RPMI8226 (cell line): ENCODE data around the gene IRF2BPL.

Experiments used
- DNase-seq: peaks from one replicate; pipeline ENCODE4 v3.0.0-alpha.2; 2015

Gene IRF2BPL

GRCh38 chr14:77028384-77029231 is at the start of gene IRF2BPL:
Gene IRF2BPL, minus strand, starts transcription at chr14:77028708. Its CDS starts 916 bp downstream, at chr14:77027792.
- peak; percentile 94 for DNase-seq

GRCh38 chr14:77077040-77077439 is 48.5 kb upstream of the IRF2BPL start:
- no peak for DNase-seq

- DNase-seq, result no peak
These were observed 47.7 kb upstream of the IRF2BPL start for GRCh38 chr14:77076113-77076631.

- DNase-seq, result no peak
These were observed 46.5 kb upstream of the IRF2BPL start for GRCh38 chr14:77074969-77075368.

- DNase-seq, result no peak
These were observed 43.5 kb upstream of the IRF2BPL start for GRCh38 chr14:77071938-77072388.

GRCh38 chr14:77069551-77069950 is 41.0 kb upstream of the IRF2BPL start:
- DNase-seq, result no peak

GRCh38 chr14:77068517-77069200 is 40.2 kb upstream of the IRF2BPL start:
- no peak for DNase-seq

GRCh38 chr14:77067632-77068516 is 39.4 kb upstream of the IRF2BPL start:
- DNase-seq, result peak; percentile 55

- no peak for DNase-seq
These were observed 38.2 kb upstream of the IRF2BPL start for GRCh38 chr14:77066578-77067172.

GRCh38 chr14:77065851-77066577 is 37.5 kb upstream of the IRF2BPL start:
- peak; percentile 52 for DNase-seq

- no peak for DNase-seq
These were observed 36.1 kb upstream of the IRF2BPL start for GRCh38 chr14:77064521-77065178.

GRCh38 chr14:77063571-77064171 is 35.2 kb upstream of the IRF2BPL start:
- DNase-seq, result no peak

GRCh38 chr14:77062261-77062660 is 33.8 kb upstream of the IRF2BPL start:
- no peak for DNase-seq

- no peak for DNase-seq
These were observed 33.2 kb upstream of the IRF2BPL start for GRCh38 chr14:77061630-77062257.

GRCh38 chr14:77059276-77059915 is 30.9 kb upstream of the IRF2BPL start:
- DNase-seq, result no peak

- DNase-seq, result no peak
These were observed 30.3 kb upstream of the IRF2BPL start for GRCh38 chr14:77058785-77059184.

GRCh38 chr14:77058117-77058516 is 29.6 kb upstream of the IRF2BPL start:
- DNase-seq, result no peak

GRCh38 chr14:77055981-77056380 is 27.5 kb upstream of the IRF2BPL start:
- no peak for DNase-seq

- no peak for DNase-seq
These were observed 26.8 kb upstream of the IRF2BPL start for GRCh38 chr14:77055306-77055705.
